Measurements from ENCODE around the gene TRPV5. TPM values are rescaled to one million over a fixed set of nuclear protein-coding genes. Genes with fewer than 3 reads are reported as not detected.

Gene TRPV5
- total and polyA plus RNA-seq, 2 of the 8 experiments (the other 6 are each of a cell fraction or from before 2014, with no cell fraction given) = 0.03 TPM; not detected in 1

- TF ChIP-seq ASH2L (IDR thresholded peaks at IDR 0.05; ENCODE audit: low read length) (no peak), RAD21 (IDR thresholded peaks at IDR 0.05 in 1 of 2, conservative IDR thresholded peaks at IDR 0.05 in 1 of 2; ENCODE audit: low read depth in 2 of 2, low read length in 2 of 2) (no peak), EZH2 (IDR thresholded peaks at IDR 0.05; ENCODE audit: low read depth, low read length, severe bottlenecking) (no peak), JUND (IDR thresholded peaks at IDR 0.05; ENCODE audit: low read length) (no peak)
Measured at GRCh38 chr7:142896151-142896550, 37.4 kb downstream of the TRPV5 start (continued).

Measured in H1 (cell line).